K562 (cell line): ENCODE results near the gene FIBP. TPM values are rescaled to one million over a fixed set of nuclear protein-coding genes. Genes with fewer than 3 reads are reported as not detected.

Experiments
- ARID1B ChIP-seq: fragments of 450-650 bp; IDR thresholded peaks from 2 replicates; pipeline ENCODE4 v1.6.1; 2016; ENCODE audit warnings: antibody characterized with exemption, mild to moderate bottlenecking, inconsistent platforms
- E2F3 ChIP-seq: fragments of 250-450 bp; sonication (Bioruptor Pico); IDR thresholded peaks from 2 replicates; pipeline ENCODE4 v1.4.0; 2020; ENCODE audit warnings: mild to moderate bottlenecking
- E4F1 ChIP-seq: fragments of 250-450 bp; sonication (Bioruptor Pico); IDR thresholded peaks from 2 replicates; pipeline ENCODE4 v1.5.0; 2021; ENCODE audit warnings: mild to moderate bottlenecking, borderline replicate concordance
- ELK3 ChIP-seq: fragments of 450-650 bp; formaldehyde crosslinking; IDR thresholded peaks from 2 replicates; pipeline ENCODE4 v1.4.0; 2020; ENCODE audit warnings: mild to moderate bottlenecking
- EP400 ChIP-seq: fragments of 450-650 bp; IDR thresholded peaks from 2 replicates; pipeline ENCODE4 v1.6.1; 2017; ENCODE audit warnings: antibody characterized with exemption, mild to moderate bottlenecking, moderate library complexity
- ERF ChIP-seq: fragments of 450-650 bp; formaldehyde crosslinking; IDR thresholded peaks from 2 replicates; pipeline ENCODE4 v1.4.0; 2020; ENCODE audit warnings: mild to moderate bottlenecking, mixed read lengths
- FOXM1 ChIP-seq, 2 experiments: fragments of 450-650 bp in 1 of 2; sonication (generic) in 1 of 2; formaldehyde crosslinking in 1 of 2; IDR thresholded peaks; 2 replicates each; pipeline versions ENCODE4 v1.6.1 to v1.9.0; 2017 to 2022; ENCODE audit warnings: low read depth in 2 of 2, mild to moderate bottlenecking in 2 of 2, missing genetic modification reagents in 1 of 2, moderate library complexity in 1 of 2
- HMG20A ChIP-seq: fragments of 450-650 bp; formaldehyde crosslinking; conservative IDR thresholded peaks from 2 replicates; pipeline ENCODE4 v1.4.0; 2020; ENCODE audit warnings: mild to moderate bottlenecking, mixed read lengths
- KLF16 ChIP-seq: IDR thresholded peaks from 2 replicates; pipeline ENCODE4 v1.6.1; 2016; ENCODE audit warnings: antibody characterized with exemption
- POLR2AphosphoS2 ChIP-seq: IDR thresholded peaks from 2 replicates; pipeline ENCODE4 v1.6.1; 2012; ENCODE audit warnings: low read length, improper control_type of control experiment
- XRCC3 ChIP-seq: fragments of 450-650 bp; IDR thresholded peaks from 2 replicates; pipeline ENCODE4 v1.6.1; 2017; ENCODE audit warnings: mild to moderate bottlenecking, moderate library complexity
- ZBTB12 ChIP-seq: fragments of 250-450 bp; sonication (Bioruptor Pico); IDR thresholded peaks from 2 replicates; pipeline ENCODE4 v1.4.0; 2020
- ZBTB34 ChIP-seq: fragments of 250-450 bp; sonication (Bioruptor Pico); IDR thresholded peaks from 2 replicates; pipeline ENCODE4 v1.8.0; 2021; ENCODE audit warnings: mild to moderate bottlenecking, moderate library complexity
- ZBTB8A ChIP-seq: fragments of 450-650 bp; IDR thresholded peaks from 2 replicates; pipeline ENCODE4 v1.6.1; 2018; ENCODE audit warnings: mild to moderate bottlenecking, moderate library complexity; ENCODE audit not compliant: partially characterized antibody
- ZFP30 ChIP-seq: fragments of 250-450 bp; sonication (Bioruptor Pico); IDR thresholded peaks from 2 replicates; pipeline ENCODE4 v1.8.0; 2022; ENCODE audit warnings: moderate library complexity, mild to moderate bottlenecking, inconsistent platforms, borderline replicate concordance
- ZNF217 ChIP-seq: sonication (generic); formaldehyde crosslinking; IDR thresholded peaks from 2 replicates; pipeline ENCODE4 v1.8.0; 2022; ENCODE audit warnings: mild to moderate bottlenecking, missing genetic modification reagents
- ZNF57 ChIP-seq: fragments of 450-650 bp; formaldehyde crosslinking; IDR thresholded peaks from 2 replicates; pipeline ENCODE4 v1.4.0; 2020; ENCODE audit warnings: mild to moderate bottlenecking, moderate library complexity
- polyA plus RNA-seq, 8 experiments: library from polyadenylated mRNA; depleted of rRNA in 4 of 8; stranded (reverse) in 5 of 8; unstranded in 3 of 8; fragments of >200 nt; fragmentation: Nextera tagmentation in 2 of 8; fragmentation: Illumina TruSeq in 1 of 8; extraction: Ambion mirVana in 2 of 8; extraction: Trizol in 1 of 8; gene quantifications; 2 replicates each; pipeline versions ENCODE4 v1.2.1 to v1.2.3, GENCODE V29; 2011 to 2014; ENCODE audit warnings: inconsistent platforms in 1 of 8, missing spikeins in 1 of 8
- total RNA-seq, 7 experiments: library from RNA; depleted of rRNA in 6 of 7; stranded (reverse); fragments of >200 nt in 6 of 7; fragmentation: Illumina TruSeq in 2 of 7; extraction: Trizol in 2 of 7; gene quantifications; 2 replicates each; pipeline versions ENCODE4 v1.2.1 to v1.2.3, GENCODE V29; 2011 to 2021; ENCODE audit warnings: low replicate concordance in 1 of 7
- TF ChIP-seq, protein P1 (sequence below): fragments of 450-650 bp; IDR thresholded peaks from 2 replicates; pipeline ENCODE4 v1.6.1; 2016; ENCODE audit warnings: mild to moderate bottlenecking

Gene FIBP
- total and polyA plus RNA-seq, 9 of the 15 experiments (the other 6 are each of a cell fraction or from before 2014, with no cell fraction given): 41.2 to 79.2 (median 48.6) TPM

DNA sequence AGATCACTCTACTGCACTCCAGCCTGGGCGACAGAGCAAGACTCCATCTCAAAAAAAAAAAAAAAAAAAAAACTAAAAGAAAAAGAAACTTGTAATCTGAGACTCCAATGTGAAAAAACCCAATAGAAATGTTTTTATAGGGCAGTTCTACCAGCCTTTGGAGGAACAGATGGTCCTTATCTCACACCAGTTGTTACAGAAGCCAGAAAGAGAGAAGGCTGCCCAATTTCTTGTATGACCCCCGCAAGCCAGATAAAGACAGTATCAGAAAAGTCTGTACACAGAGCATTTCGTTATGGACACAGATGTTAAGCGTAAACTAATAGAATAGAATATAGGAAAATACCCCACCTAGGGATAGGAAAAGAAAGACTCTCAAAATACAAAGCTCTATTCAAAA is 45.7 kb upstream of the FIBP start (continued):
- TF ChIP-seq, protein P1, sequence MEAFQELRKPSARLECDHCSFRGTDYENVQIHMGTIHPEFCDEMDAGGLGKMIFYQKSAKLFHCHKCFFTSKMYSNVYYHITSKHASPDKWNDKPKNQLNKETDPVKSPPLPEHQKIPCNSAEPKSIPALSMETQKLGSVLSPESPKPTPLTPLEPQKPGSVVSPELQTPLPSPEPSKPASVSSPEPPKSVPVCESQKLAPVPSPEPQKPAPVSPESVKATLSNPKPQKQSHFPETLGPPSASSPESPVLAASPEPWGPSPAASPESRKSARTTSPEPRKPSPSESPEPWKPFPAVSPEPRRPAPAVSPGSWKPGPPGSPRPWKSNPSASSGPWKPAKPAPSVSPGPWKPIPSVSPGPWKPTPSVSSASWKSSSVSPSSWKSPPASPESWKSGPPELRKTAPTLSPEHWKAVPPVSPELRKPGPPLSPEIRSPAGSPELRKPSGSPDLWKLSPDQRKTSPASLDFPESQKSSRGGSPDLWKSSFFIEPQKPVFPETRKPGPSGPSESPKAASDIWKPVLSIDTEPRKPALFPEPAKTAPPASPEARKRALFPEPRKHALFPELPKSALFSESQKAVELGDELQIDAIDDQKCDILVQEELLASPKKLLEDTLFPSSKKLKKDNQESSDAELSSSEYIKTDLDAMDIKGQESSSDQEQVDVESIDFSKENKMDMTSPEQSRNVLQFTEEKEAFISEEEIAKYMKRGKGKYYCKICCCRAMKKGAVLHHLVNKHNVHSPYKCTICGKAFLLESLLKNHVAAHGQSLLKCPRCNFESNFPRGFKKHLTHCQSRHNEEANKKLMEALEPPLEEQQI: no peak
- no peak for TF ChIP-seq XRCC3
- peak; percentile 84 for TF ChIP-seq ARID1B
- TF ChIP-seq ERF: no peak
- no peak for TF ChIP-seq ZBTB34 (CRISPR knock-in tag)
- no peak for TF ChIP-seq ELK3 (CRISPR knock-in tag)
- TF ChIP-seq E4F1 (CRISPR knock-in tag): no peak
- TF ChIP-seq ZBTB8A: no peak
- peak; percentile 58; the same call in 1 of the 2 replicates for TF ChIP-seq FOXM1 (IDR thresholded peaks at IDR 0.05; ENCODE audit: low read depth)
- no peak for TF ChIP-seq FOXM1 (CRISPR knock-in tag; IDR thresholded peaks at IDR 0.05; ENCODE audit: low read depth)
- no peak for TF ChIP-seq E2F3 (CRISPR knock-in tag)
- TF ChIP-seq EP400: no peak
- no peak for TF ChIP-seq POLR2AphosphoS2
- TF ChIP-seq ZFP30 (CRISPR knock-in tag): no peak
- no peak for TF ChIP-seq ZNF57 (CRISPR knock-in tag)
- TF ChIP-seq HMG20A: no peak
- TF ChIP-seq ZNF217 (CRISPR knock-in tag): no peak
- peak; percentile 79 for TF ChIP-seq KLF16
- TF ChIP-seq ZBTB12 (CRISPR knock-in tag): no peak
